PC-3 (cell line): ENCODE measurements around the gene ZBTB26.

ENCODE experiments used
- CTCF ChIP-seq: fragments of 300-600 bp; sonication (generic); conservative IDR thresholded peaks from 2 replicates; pipeline ENCODE4 v1.5.1; 2017; ENCODE audit warnings: antibody characterized with exemption, low read depth, mild to moderate bottlenecking, low read length
- EZH2 ChIP-seq: fragments of 300-600 bp; sonication (generic); IDR thresholded peaks from one replicate; pipeline ENCODE4 v1.6.1; 2017; ENCODE audit warnings: antibody characterized with exemption, mild to moderate bottlenecking, low read length; ENCODE audit not compliant: unreplicated experiment
- EZH2phosphoT487 ChIP-seq: fragments of 300-600 bp; sonication (generic); IDR thresholded peaks from 2 replicates; pipeline ENCODE4 v1.6.1; 2018; ENCODE audit warnings: mild to moderate bottlenecking, antibody characterized with exemption, low read length, borderline replicate concordance

- TF ChIP-seq EZH2phosphoT487 (no peak), CTCF (no peak), EZH2 (no peak)
These were observed 15.2 kb upstream of the ZBTB26 start for GRCh38 chr9:122946461-122947005.
